Endothelial cell (in vitro differentiated cells): Measurements from ENCODE around the gene CUX1. TPM values are rescaled to one million over a fixed set of nuclear protein-coding genes. Genes with fewer than 3 reads are reported as not detected.

Source experiments
- DNase-seq: peaks from one replicate; pipeline ENCODE4 v3.0.0; 2021; ENCODE audit warnings: low spot score
- H3K27ac Mint-ChIP-seq: one replicate; pipeline ENCODE4 v1.8.0; 2021; ENCODE audit warnings: mixed read lengths, inconsistent platforms; ENCODE audit not compliant: unreplicated experiment
- H3K27me3 Mint-ChIP-seq: one replicate; pipeline ENCODE4 v1.8.0; 2021; ENCODE audit warnings: mild to moderate bottlenecking, moderate library complexity, mixed read lengths, inconsistent platforms; ENCODE audit not compliant: unreplicated experiment
- H3K36me3 Mint-ChIP-seq: one replicate; pipeline ENCODE4 v1.8.0; 2021; ENCODE audit warnings: mild to moderate bottlenecking, low read depth, mixed read lengths, inconsistent platforms; ENCODE audit not compliant: unreplicated experiment
- H3K4me1 Mint-ChIP-seq: one replicate; pipeline ENCODE4 v1.8.0; 2021; ENCODE audit warnings: mild to moderate bottlenecking, mixed read lengths, inconsistent platforms; ENCODE audit not compliant: unreplicated experiment
- H3K4me3 Mint-ChIP-seq: one replicate; pipeline ENCODE4 v1.8.0; 2021; ENCODE audit warnings: mild to moderate bottlenecking, mixed read lengths, inconsistent platforms; ENCODE audit not compliant: unreplicated experiment
- H3K9me3 Mint-ChIP-seq: one replicate; pipeline ENCODE4 v1.8.0; 2021; ENCODE audit warnings: mixed read lengths, inconsistent platforms; ENCODE audit not compliant: unreplicated experiment
- long read RNA-seq: library from polyadenylated mRNA; unstranded; transcript quantifications from one replicate; pipeline ENCODE4 v2.0.0, GENCODE V29; 2020; ENCODE audit not compliant: unreplicated experiment
- total RNA-seq: library from RNA; stranded (reverse); fragmentation: NEBNext Ultra II Directional; extraction: Animal tissue kit (Norgen Biotek cat#: 25700); gene quantifications from one replicate; pipeline ENCODE4 v1.2.1, GENCODE V29; 2021; ENCODE audit not compliant: unreplicated experiment
- TF ChIP-seq, protein P1 (sequence below): fragments of 200-600 bp; sonication (generic); IDR thresholded peaks from one replicate; pipeline ENCODE4 v1.5.0; 2021; ENCODE audit warnings: antibody characterized with exemption; ENCODE audit not compliant: unreplicated experiment

The CUX1 gene, protein sequence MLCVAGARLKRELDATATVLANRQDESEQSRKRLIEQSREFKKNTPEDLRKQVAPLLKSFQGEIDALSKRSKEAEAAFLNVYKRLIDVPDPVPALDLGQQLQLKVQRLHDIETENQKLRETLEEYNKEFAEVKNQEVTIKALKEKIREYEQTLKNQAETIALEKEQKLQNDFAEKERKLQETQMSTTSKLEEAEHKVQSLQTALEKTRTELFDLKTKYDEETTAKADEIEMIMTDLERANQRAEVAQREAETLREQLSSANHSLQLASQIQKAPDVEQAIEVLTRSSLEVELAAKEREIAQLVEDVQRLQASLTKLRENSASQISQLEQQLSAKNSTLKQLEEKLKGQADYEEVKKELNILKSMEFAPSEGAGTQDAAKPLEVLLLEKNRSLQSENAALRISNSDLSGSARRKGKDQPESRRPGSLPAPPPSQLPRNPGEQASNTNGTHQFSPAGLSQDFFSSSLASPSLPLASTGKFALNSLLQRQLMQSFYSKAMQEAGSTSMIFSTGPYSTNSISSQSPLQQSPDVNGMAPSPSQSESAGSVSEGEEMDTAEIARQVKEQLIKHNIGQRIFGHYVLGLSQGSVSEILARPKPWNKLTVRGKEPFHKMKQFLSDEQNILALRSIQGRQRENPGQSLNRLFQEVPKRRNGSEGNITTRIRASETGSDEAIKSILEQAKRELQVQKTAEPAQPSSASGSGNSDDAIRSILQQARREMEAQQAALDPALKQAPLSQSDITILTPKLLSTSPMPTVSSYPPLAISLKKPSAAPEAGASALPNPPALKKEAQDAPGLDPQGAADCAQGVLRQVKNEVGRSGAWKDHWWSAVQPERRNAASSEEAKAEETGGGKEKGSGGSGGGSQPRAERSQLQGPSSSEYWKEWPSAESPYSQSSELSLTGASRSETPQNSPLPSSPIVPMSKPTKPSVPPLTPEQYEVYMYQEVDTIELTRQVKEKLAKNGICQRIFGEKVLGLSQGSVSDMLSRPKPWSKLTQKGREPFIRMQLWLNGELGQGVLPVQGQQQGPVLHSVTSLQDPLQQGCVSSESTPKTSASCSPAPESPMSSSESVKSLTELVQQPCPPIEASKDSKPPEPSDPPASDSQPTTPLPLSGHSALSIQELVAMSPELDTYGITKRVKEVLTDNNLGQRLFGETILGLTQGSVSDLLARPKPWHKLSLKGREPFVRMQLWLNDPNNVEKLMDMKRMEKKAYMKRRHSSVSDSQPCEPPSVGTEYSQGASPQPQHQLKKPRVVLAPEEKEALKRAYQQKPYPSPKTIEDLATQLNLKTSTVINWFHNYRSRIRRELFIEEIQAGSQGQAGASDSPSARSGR (N-terminal part only)
- 43.7 TPM for total RNA-seq
- long read RNA-seq, partial matches to known transcripts = 0 of 3 reads
- long read RNA-seq, other reads (novel, unspliced or antisense) = 3 of 3 reads

DNA sequence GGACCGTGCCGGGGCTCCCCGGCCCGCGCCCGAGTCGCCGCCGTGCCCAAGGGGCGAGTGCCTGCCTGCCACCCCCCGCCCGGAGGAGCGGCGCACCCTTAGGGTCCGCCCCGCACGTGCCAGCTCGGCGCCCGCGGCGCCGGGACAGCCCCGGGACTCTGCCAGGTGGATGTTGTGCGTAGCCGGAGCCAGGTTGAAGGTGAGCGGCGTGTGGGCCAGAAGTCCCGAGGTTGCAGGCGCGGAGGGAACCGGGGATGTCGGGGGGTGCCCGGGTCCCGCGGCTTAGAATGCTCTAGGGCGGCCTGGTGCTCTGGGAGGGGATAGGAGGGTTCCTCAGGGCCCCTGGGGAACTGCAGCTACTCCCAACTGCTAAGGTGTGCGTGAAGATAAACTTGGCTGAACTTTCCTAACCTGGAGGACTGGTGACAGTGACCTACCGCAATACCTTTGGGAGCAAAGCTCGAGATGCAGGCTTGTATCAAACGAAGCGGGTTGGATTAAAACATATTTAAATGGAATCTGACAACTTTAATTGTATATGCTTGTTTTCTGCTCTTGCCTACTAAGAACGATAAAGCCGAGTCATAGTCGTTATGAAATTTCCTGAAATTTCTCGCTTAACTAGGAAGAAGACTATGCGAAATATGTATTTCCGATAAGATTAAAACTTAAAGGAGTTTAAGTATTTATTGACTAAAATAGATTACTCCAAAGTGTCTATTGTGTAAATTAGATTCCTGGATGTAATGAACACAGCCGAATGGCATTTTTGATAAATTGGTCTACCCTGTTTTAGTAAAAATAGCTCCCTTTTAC is at the start of gene CUX1:
Gene CUX1, plus strand, starts transcription at position 156 of the 816 bp plus-strand sequence. Its CDS starts 14 bp downstream, at position 170.
- Mint-ChIP-seq H3K27me3 (peaks cover 5% of the 10 kb centered on the region), H3K9me3 (no peaks in the 10 kb centered on the region), H3K4me1 (peaks cover 12% of the 10 kb centered on the region), H3K4me3 (peak within 1 kb of the TSS; percentile 89), H3K27ac (peak within 1 kb of the TSS; percentile 42), H3K36me3 (no peaks in the 10 kb centered on the region)
- TF ChIP-seq, protein P1, sequence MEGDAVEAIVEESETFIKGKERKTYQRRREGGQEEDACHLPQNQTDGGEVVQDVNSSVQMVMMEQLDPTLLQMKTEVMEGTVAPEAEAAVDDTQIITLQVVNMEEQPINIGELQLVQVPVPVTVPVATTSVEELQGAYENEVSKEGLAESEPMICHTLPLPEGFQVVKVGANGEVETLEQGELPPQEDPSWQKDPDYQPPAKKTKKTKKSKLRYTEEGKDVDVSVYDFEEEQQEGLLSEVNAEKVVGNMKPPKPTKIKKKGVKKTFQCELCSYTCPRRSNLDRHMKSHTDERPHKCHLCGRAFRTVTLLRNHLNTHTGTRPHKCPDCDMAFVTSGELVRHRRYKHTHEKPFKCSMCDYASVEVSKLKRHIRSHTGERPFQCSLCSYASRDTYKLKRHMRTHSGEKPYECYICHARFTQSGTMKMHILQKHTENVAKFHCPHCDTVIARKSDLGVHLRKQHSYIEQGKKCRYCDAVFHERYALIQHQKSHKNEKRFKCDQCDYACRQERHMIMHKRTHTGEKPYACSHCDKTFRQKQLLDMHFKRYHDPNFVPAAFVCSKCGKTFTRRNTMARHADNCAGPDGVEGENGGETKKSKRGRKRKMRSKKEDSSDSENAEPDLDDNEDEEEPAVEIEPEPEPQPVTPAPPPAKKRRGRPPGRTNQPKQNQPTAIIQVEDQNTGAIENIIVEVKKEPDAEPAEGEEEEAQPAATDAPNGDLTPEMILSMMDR = no peak
- peak; percentile 7 for DNase-seq

DNA sequence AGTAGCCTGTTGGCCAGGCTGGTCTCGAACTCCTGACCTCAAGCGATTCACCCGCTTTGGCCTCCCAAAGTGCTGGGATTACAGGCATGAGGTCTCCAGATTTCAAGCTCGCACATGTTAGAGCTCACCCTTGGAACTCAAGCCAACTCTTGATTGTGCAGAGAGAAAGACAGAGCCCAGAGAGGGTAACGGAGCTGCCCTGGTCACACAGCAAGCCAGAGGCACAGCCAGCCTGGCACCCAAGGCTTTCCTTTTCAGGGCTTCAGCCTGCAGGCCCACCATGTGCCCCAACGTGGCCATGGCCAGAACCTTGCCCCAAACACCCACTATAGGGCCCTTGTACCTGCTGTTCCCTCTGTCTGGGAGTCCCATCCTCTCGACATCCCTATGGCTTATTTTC is 49.1 kb upstream of the CUX1 start:
- Mint-ChIP-seq H3K4me1 (peaks cover 9% of the 10 kb centered on the region), H3K9me3 (no peaks in the 10 kb centered on the region), H3K4me3 (no peak overlapping the region), H3K27ac (no peak overlapping the region), H3K27me3 (peaks cover 2% of the 10 kb centered on the region), H3K36me3 (no peaks in the 10 kb centered on the region)
- TF ChIP-seq, protein P1 = no peak
- no peak for DNase-seq

GRCh38 chr7:101770466-101770865 is 47.0 kb upstream of the CUX1 start:
- H3K9me3 Mint-ChIP-seq = no peaks in the 10 kb centered on the region
- H3K36me3 Mint-ChIP-seq = no peaks in the 10 kb centered on the region
- TF ChIP-seq, protein P1 = no peak
- peaks cover 2% of the 10 kb centered on the region for H3K27me3 Mint-ChIP-seq
- peaks cover 6% of the 10 kb centered on the region for H3K4me1 Mint-ChIP-seq
- H3K27ac Mint-ChIP-seq = no peak overlapping the region
- no peak for DNase-seq
- H3K4me3 Mint-ChIP-seq = no peak overlapping the region

GRCh38 chr7:101772508-101773211 is 44.8 kb upstream of the CUX1 start:
- no peaks in the 10 kb centered on the region for H3K36me3 Mint-ChIP-seq

More at GRCh38 chr7:101772508-101773211, 44.8 kb upstream of the CUX1 start:
- DNase-seq = no peak
- peaks cover 6% of the 10 kb centered on the region for H3K4me1 Mint-ChIP-seq
- H3K27ac Mint-ChIP-seq = no peak overlapping the region
- H3K9me3 Mint-ChIP-seq = no peaks in the 10 kb centered on the region
- no peak overlapping the region for H3K4me3 Mint-ChIP-seq
- TF ChIP-seq, protein P1 = no peak
- peaks cover 5% of the 10 kb centered on the region for H3K27me3 Mint-ChIP-seq
